Psoas muscle (tissue), 8 donors: ENCODE results near the gene TBC1D1. TPM values are rescaled to one million over a fixed set of nuclear protein-coding genes. Genes with fewer than 3 reads are reported as not detected.

Experiments used
- ATAC-seq, 4 donors: fragments of 200-7000 bp; cut with Tn5 transposase; one replicate each; pipeline ENCODE4 v1.9.1; 2020; ENCODE audit warnings: moderate library complexity in 3 of 4, mild to moderate bottlenecking in 2 of 4
- DNase-seq, 2 donors: peaks; one replicate each; pipeline ENCODE4 v3.0.0-alpha.2; 2020
- H3K27ac ChIP-seq: fragments of 200-600 bp; one replicate; pipeline ENCODE4 v1.8.0; 2022
- H3K27me3 ChIP-seq, 3 donors: fragments of 200-600 bp in 1 of 3; one replicate each; pipeline versions ENCODE4 v1.6.1 to v1.8.0; 2013 to 2022; ENCODE audit warnings: low read length in 2 of 3, mild to moderate bottlenecking in 2 of 3, moderate library complexity in 1 of 3; ENCODE audit not compliant: insufficient read depth in 3 of 3
- H3K36me3 ChIP-seq, 2 donors: fragments of 200-600 bp in 1 of 2; one replicate each; pipeline versions ENCODE4 v1.6.1 to v1.8.0; 2013 to 2022; ENCODE audit warnings: low read depth in 1 of 2, mild to moderate bottlenecking in 1 of 2, moderate library complexity in 1 of 2; ENCODE audit not compliant: insufficient read depth in 1 of 2
- H3K4me1 ChIP-seq: fragments of 200-600 bp; one replicate; pipeline ENCODE4 v1.8.0; 2022
- H3K4me3 ChIP-seq: fragments of 200-600 bp; one replicate; pipeline ENCODE4 v1.8.0; 2022; ENCODE audit warnings: mild to moderate bottlenecking
- H3K9me3 ChIP-seq: fragments of 200-600 bp; one replicate; pipeline ENCODE4 v1.8.0; 2022
- CTCF ChIP-seq: fragments of 200-600 bp; IDR thresholded peaks from one replicate; pipeline ENCODE4 v1.8.0; 2022; ENCODE audit warnings: antibody characterized with exemption
- WGBS, 3 donors: extraction: QIAGEN DNeasy Blood & Tissue Kit; methylation state at CpG; one replicate each; pipeline versions ENCODE4 v1.1.6 to v1.1.7; 2013; 5-methylcytosine and 5-hydroxymethylcytosine counted together
- intact Hi-C, 2 donors: fragments of 100-400 bp; cut with DNase I; formaldehyde crosslinking; loops; one replicate each; pipeline versions ENCODE4 v1.11.0 to v1.14.2; 2022
- polyA plus RNA-seq, 3 donors: library from polyadenylated mRNA; stranded (reverse); fragments of 200-250 nt; gene quantifications; one replicate each; pipeline ENCODE4 v1.2.3, GENCODE V29; 2013
- total RNA-seq, 4 donors: library from RNA; stranded (reverse); fragmentation: NEBNext Ultra II Directional in 2 of 4; extraction: Animal tissue kit (Norgen Biotek cat#: 25700) in 2 of 4; gene quantifications; one replicate each; pipeline versions ENCODE4 v1.2.1 to v1.2.4, GENCODE V29; 2021 to 2023
- donor health status: healthy with polysubstance abuse.
- donor health status: DM: no; HTN: no; CAD: no; lungs with moderate emphysema.
- donor health status: Bipolar disorder and iron deficiency.
- donor health status: healthy.
- donor health status: DM: yes; HTN: yes; CAD: no.
- donor health status: DM: no; HTN: no; CAD: no.
- donor health status: DM: no; HTN: no; CAD: no.
- donor health status: DM: yes; HTN: yes; CAD: no.

Gene TBC1D1
- total and polyA plus RNA-seq, 7 donors = 18.1 to 130 (median 42.5) TPM

DNA sequence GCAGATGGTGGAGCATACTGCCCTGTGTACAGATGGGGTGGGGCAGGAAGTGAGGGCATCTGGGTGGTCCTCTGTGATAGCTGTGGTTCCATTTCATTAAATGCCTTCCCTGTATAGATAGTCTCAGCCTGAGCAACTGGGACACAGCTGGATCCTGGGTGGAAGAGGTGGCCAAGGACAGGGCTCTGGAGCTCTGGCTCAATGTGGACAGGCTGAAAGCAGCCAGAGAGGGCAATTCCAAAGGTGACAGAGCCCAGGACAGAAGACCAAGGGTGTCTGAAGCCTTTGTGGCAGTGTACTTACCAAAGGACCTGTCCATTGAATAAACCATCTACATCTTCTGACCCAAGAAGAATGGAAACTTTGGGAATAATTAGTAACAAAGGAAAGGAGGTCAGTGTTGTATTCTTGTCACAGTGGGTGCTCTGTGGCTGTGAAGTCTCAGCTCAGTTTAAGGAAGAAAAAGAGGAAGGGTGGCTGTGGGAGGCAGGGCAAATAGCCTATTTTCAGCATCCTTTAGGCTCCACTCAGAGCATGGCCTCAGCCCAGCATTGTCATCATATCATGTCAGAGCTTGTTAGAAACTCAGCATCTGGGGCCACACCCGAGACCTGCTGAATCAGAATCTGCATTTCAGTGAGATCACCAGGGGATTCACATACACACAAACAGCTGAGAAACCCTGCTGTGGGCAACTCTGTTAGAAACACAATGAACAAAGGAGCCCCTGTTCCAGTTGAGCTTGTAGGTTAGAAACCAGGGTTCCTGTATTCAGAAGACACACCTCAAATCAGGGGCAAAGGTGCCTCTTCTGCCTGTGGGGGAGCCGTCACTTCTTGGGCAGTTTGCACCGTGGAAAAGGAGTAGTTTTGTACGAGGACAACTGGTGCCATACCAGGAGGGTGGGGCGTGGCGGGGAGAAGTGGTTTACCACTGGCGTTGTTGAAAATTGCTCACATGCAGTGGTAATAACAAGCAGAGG is 237.9 kb downstream of the TBC1D1 start:
- H3K4me3 ChIP-seq = no peak overlapping the region
- H3K9me3 ChIP-seq = no peaks in the 10 kb centered on the region
- H3K27me3 ChIP-seq = no peaks in the 10 kb centered on the region
- intact Hi-C loops = no loop called here
- WGBS, 3 donors = 76 to 81% (median 78%) methylated on average over 7 of the region's 7 CpGs
- ATAC-seq = no peak
- no peak overlapping the region for H3K27ac ChIP-seq
- no peak for TF ChIP-seq CTCF
- DNase-seq = no peak
- peaks cover 0 to 50% of the 10 kb centered on the region in 2 donors for H3K36me3 ChIP-seq
- H3K4me1 ChIP-seq = no peaks in the 10 kb centered on the region

GRCh38 chr4:38129460-38130227 is 238.8 kb downstream of the TBC1D1 start:
- Histone ChIP-seq H3K27ac (no peak overlapping the region), H3K36me3 (peaks cover 0 to 57% of the 10 kb centered on the region in 2 donors), H3K27me3 (no peaks in the 10 kb centered on the region), H3K9me3 (no peaks in the 10 kb centered on the region), H3K4me1 (no peaks in the 10 kb centered on the region), H3K4me3 (no peak overlapping the region)
- no peak for TF ChIP-seq CTCF
- 81 to 90% (median 88%) methylated on average over 7 of the region's 7 CpGs for WGBS, 3 donors
- no peak for ATAC-seq
- intact Hi-C loops = no loop called here
- DNase-seq = no peak

DNA sequence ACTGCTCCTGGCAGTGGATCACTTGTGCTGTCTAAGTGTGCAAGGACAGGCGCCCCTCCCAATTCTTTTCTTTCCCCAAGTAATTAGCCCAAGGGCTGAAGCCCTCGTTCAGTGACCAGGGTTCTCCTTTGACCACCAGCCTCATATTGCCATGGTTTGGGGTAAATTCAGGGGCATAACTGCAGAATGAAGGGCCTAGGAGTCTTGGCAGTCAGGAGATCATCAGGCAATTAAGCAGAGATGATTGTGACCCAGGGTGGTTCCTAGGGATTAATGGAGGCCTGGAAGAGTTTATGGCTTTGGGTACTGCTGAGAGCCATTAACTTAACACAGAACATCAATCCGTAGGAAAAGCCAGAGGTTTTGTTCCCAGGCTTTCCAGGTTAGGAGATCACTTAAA is 240.0 kb downstream of the TBC1D1 start:
- Histone ChIP-seq H3K4me1 (no peaks in the 10 kb centered on the region), H3K36me3 (peaks cover 0 to 55% of the 10 kb centered on the region in 2 donors), H3K27ac (peak overlapping the region; percentile 61), H3K4me3 (no peak overlapping the region), H3K27me3 (no peaks in the 10 kb centered on the region), H3K9me3 (no peaks in the 10 kb centered on the region)
- no peak for ATAC-seq
- intact Hi-C loops = no loop called here
- 74 to 81% (median 77%) methylated on average over 3 of the region's 3 CpGs for WGBS, 3 donors
- no peak for TF ChIP-seq CTCF
- DNase-seq = no peak

DNA sequence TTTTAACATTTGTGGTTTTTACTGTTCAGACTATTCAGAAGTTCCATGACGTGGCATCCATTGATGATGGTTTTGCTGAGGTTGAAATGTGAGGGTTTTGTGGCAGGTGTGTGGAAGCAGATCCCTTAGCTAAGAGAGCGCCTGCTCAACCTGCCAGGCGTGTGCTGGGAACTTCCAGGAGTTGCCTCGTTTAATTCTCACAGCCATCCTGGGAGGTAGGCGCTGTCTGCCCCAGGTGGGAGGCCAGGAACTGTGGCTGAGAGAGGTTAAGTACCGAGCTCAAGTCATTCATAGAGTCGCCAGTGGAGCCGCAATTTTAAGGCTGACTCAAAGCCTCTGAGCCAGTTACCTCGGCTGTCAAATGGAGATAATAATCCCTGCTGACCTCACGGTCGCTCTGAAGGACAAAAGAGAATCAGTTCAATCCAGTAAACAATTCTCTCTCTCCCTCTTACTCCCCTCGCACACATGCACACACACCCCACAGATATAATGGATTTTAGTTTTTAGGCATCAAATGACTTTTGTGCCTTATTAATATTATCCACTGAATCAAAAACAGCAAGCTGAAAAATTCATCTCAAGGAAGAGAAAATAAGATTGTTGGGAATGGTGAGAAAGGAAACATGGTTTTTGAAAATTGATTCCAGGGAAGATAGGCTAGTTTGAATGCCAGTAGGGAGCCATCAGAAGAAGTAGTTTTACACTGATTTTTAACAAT is 240.6 kb downstream of the TBC1D1 start:
- H3K4me1 ChIP-seq = no peaks in the 10 kb centered on the region

More for the DNA sequence above, 240.6 kb downstream of the TBC1D1 start:
- H3K9me3 ChIP-seq = no peaks in the 10 kb centered on the region
- TF ChIP-seq CTCF = no peak
- DNase-seq = no peak
- no peak overlapping the region for H3K4me3 ChIP-seq
- 61 to 63% (median 62%) methylated on average over 12 of the region's 12 CpGs for WGBS, 3 donors
- intact Hi-C loops = no loop called here
- ATAC-seq = no peak
- H3K27ac ChIP-seq = peak overlapping the region; percentile 61
- H3K36me3 ChIP-seq = peaks cover 0 to 56% of the 10 kb centered on the region in 2 donors
- H3K27me3 ChIP-seq = no peaks in the 10 kb centered on the region
